HG03045 (cell line): Measurements from ENCODE around the gene FABP7.

ENCODE experiments used
- ATAC-seq: cut with Tn5 transposase; IDR thresholded peaks from one replicate; pipeline ENCODE4 v1.9.1; 2021; ENCODE audit warnings: mild to moderate bottlenecking, moderate library complexity; ENCODE audit not compliant: unreplicated experiment

The FABP7 gene

DNA sequence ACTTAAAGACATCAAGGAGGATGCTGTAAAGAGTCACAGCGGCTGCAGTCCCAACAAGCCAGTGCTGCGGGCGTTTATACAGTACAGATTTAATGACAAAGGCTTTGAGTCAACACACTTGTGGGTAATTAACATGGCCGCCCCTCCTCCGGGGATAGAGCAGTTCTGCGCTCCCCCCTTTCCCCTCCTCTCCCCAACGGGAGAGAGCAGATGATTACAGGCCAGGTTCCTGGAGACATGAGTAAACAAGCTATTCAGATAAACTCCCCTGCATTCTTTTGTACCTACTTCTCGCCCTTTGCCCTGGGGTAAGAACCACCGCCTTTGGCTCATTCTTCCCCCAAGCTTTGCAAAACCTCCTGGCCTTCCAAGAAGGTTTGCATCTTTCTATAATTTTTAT lies 23.6 kb upstream of the FABP7 start:
- no peak for ATAC-seq

DNA sequence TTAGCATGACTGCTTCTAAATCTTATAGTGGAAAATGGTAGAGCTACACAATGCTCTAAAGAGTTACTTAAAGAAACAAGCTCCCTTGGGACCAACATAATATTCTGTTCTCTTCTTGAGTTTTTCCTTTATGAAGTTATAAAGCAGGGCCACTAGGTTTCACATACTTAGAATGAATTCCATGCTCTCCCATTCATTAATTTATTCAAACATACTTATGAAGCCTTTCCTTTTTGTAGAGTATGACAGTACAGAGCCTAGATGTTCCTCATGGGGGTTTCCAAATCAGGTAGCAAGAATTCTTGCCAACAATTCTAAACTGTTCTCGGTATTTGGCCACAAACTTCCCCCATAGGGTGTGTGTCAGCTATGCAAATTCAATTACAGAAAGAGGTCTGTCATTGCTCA lies 20.6 kb upstream of the FABP7 start:
- ATAC-seq: peak; percentile 99

DNA sequence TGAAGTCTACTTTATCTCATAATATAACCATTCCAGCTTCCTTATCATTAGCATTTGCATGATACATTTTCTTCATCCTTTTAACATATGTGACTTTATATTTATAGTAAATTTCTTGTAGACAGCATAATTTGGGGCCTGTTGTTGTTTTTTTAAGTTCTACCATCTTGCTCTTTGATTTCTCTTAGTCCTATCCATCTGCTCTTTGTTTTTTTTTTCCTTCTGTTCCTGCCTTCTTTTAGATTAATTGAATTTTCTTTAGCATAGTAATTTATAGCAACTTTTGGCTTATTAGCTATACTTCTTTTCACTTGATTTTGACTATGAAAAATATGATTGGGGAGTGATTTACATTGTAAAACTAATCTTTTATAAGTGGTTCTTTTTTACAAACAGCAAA lies 19.2 kb upstream of the FABP7 start:
- ATAC-seq: no peak

DNA sequence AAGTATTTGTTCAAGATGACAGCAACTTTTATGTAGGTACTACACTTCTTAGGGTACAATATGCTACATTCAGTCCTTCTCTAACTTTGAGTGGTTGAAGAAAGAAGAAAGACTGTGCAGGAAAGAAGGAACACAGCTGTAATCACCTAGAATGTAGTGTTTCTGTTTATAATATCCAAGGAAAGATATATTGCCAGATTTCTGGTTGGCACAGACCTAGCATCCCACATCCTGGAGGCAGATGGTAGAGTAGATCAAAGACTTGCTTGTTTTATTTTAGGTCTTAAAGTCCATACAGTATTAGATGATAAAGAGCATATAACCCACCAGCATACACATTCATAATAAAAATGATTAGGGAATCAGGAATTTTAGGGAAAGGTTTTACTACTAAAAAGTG lies 13.3 kb upstream of the FABP7 start:
- no peak for ATAC-seq

DNA sequence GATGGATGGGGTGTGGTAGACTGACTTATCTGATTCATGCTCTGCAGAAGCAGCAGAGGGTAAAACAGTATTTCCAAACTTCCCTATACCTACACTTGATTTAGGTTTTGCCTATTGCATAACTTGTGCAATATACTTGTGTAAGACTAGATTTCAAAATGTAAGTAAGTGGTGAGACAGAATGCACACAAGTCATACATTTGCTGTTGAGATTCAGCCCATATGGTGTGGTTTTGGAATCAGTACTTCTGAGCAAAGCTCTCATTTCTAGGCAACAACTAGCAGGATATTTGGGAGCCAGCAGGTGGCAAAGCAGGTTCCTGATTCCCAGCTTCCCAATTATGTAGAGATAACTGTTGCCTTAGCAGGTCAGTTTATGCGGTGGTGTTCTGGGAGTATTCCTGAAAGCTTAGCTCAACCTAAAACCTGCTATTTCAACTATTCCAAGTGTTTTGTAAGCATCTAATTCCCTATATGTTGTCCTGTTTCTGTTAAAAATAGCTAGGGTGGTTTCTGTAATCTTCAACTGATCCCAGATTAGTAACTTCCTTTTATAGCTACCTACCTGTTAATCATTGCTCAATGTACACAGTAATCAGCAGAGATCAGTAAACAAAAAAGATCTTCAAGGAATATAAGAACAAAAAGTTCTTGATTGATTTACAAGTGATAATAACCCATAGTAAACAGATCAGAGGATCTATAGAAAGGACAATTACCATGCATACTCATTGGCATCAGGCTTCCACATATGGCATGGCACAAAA lies 8.5 kb upstream of the FABP7 start:
- ATAC-seq: no peak

DNA sequence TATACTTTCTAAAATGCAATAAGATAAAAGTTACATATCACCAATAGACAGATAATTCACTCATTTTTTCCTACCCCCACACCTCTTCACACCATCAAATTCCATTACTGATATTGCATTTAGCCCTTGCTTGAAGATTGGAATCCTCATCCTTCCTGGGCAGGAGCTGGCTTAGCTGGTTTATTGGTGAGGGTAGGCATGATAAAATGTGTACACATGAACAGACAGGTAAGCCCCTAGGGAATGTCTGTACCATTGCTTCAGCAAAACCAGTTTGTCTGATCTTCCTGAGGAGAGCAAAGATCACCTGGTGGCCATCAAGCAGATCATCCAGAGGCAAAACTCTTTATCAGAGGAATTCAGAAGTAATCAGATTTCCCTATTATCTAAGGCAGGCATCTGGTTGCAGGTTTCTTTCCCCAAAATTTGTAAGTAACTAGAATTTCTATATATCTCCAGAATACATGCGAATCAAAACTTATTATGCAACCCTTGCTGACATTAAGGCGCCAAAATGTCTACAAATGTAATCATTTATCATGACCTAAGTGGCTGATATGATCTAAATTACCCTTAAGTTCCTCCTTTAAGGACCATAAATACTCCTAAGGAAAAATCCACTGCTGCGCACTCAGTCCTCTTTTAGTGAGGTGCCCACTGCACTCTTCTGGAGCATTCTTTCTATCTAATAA lies 6.6 kb upstream of the FABP7 start:
- ATAC-seq: no peak

DNA sequence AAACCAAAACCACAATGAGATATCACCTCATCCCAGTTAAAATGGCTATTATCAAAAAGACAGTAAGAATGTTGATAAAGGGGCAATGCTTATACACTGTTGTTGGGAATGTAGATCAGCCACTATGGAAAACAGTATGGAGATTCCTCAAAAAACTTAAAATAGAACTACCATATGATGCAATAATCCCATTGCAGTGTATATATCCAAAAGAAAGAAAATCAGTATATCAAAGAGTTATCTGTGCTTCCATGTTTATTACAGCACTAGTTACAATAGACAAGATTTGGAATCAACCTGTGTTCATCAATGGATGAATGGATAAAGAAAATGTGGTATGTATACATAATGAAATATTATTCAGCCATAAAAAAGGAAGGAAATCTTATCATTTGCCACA lies 3.5 kb upstream of the FABP7 start:
- ATAC-seq: no peak

DNA sequence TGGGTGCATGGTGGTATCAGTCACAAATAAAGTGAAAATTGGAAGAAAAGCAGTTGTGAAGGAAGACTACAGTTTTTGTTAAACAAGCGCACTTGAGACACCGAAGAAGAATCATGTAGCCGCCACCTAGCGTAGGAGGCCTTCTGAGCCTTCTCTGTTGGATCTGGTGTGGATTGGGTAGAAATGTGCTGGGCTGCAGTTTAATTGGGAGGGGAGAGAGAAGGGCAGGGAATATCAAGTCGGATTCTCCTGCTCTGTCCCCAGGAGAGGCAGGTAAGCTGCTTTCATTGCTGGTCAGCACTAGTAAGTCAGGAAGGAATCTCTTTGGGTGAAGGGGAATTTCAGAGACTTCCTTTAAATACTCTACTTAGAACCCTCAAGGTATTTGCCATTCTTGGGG lies 1.2 kb upstream of the FABP7 start:
- ATAC-seq: no peak

DNA sequence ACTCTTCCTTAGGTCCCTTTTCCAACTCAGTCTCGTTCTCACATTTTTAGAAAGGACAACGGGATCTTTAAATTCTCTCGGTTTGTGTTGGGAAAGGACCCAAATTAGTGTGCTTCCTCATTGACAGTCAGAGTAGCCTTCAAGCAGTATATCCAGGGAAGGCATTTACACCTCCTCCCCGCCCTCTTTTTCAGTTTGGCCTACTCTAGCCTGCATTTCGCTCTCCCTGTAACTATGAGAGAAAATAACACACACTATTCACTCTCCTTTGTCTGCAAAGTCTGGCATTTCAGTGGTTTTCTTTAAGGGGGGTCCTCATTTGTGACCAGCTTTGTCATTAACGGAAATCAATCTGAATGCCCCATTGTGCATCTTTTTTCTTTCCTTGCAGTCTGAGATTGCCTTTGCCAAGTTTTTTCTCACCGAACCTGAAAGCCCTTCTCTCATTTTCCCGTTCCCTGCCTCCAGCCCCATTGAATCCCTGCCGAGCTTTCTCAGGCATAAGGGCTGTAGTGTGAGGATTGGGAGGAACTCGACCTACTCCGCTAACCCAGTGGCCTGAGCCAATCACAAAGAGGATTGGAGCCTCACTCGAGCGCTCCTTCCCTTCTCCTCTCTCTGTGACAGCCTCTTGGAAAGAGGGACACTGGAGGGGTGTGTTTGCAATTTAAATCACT lies 393 bp upstream of the FABP7 start:
- no peak for ATAC-seq

DNA sequence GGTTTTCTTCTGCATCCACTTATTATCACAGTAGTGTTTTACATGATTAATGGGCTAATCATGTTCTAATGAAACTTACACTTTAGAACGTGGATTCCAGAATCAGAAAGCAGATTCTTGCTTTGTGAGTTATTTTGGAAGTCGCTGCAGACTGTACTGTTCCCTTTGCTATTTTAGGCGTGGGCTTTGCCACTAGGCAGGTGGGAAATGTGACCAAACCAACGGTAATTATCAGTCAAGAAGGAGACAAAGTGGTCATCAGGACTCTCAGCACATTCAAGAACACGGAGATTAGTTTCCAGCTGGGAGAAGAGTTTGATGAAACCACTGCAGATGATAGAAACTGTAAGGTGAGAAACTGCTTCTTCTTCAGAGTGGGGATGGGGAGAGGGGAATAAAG lies 598 bp downstream of the FABP7 start:
- no peak for ATAC-seq

DNA sequence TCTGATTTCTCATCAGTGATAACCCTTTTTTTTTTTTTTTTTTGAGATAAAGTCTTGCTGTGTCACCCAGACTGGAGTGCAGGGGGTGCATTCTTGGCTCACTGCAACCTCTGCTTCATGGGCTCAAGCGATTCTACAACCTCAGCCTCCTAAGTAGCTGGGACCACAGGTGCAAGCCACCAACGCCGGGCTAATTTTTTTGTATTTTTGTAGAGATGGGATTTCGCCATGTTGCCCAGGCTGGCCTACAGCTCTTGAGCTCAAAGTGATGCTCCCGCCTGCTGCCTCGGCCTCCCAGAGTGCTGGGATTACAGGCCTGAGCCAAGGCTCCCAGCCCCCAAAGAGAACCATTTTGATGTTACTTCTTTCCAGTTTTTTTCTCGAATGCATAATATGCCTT lies 2.2 kb downstream of the FABP7 start:
- ATAC-seq: no peak

DNA sequence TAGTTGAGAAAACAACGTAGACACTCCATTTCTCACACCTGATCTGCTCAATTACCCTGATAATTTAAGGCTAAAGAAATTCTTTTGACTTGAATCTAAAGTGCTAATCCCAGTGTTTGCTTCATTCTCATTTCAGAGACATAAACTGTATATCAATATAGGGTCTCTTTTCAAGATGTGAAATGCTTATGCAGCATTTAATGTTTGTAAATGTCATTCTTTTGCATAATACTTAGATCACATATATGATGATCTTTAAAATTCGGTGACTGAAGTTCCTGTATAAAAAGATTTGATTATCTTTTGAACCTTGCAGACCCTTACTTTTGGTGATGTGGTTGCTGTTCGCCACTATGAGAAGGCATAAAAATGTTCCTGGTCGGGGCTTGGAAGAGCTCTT lies 3.9 kb downstream of the FABP7 start:
- ATAC-seq: no peak

DNA sequence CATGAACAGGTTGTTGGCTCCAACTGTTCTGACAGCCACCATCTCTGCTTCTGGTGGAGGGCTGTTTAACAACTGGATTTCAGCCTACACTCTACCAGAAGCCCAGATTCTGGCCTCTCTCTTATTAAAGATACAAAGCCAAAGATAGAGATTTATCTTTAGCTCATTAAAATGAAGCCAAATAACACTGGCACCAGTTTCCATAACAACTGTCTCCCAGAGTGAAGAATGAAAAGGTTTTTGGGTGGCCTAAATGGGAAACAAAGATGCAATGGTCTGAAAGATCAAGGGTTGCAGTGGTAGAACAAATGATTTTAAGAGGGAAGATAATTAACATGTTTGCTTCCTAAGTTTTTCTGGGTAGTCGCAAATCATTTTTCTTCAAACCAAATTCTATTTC lies 6.4 kb downstream of the FABP7 start:
- no peak for ATAC-seq

DNA sequence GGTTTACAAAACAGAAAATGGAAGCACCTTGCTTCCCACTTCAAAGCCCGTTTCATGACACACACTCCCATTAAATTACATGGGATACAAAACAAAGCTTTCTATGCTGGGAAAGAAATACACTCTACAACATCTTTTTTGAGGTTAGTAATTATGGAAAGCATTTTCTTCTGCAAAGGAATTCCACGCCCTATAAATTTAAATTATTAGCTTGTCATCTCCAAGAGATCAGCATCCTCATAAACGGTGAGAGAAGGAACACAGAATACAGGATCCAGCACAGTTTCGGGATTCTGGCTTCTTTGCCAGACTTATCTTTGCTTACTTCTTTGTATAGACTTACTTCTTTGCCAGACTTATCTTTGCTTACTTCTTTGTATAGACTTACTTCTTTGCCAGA lies 8.2 kb downstream of the FABP7 start:
- ATAC-seq: no peak

DNA sequence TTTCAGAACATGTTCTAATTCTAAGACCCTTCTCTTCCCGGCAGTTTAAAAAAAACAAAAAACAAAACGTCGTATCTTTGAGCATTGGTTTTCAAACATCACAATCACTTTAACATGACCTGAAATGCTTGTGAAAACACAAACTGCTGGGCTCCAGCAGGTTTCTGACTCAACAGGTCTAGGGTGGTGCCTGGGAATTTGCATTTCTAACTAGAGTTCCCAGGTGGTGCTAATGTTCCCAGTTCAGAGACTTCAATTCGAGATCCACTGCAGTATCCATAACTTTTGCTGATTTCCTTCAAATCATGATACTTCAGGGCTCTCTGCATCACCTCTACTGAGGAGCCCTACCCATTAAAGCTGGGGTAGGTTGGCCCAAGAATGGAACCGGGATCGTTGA lies 8.7 kb downstream of the FABP7 start:
- ATAC-seq: no peak

DNA sequence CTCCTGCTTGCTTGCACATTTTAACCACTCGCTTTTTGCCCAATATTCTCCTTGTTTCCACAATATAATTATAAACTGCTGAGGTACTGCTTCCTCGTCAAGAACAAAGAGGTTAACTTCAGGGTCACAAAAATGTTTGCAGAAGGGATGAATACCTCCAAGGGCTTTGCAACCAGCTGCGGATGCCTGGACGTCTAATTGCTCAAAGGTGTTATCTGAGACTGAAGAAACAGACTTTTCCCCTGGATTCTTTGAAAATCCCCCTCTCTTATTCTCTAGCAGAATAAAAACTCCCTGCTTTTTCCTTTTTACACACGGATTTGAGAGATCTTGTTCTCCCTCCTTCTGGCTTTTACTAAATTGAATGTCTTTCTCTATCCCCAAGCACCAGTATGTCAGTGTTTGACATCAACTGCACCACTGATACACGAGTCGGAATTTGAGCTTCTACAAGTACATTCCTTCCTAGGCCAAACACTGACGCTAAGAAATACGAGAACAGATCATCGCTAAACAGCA lies 9.2 kb downstream of the FABP7 start:
- no peak for ATAC-seq

DNA sequence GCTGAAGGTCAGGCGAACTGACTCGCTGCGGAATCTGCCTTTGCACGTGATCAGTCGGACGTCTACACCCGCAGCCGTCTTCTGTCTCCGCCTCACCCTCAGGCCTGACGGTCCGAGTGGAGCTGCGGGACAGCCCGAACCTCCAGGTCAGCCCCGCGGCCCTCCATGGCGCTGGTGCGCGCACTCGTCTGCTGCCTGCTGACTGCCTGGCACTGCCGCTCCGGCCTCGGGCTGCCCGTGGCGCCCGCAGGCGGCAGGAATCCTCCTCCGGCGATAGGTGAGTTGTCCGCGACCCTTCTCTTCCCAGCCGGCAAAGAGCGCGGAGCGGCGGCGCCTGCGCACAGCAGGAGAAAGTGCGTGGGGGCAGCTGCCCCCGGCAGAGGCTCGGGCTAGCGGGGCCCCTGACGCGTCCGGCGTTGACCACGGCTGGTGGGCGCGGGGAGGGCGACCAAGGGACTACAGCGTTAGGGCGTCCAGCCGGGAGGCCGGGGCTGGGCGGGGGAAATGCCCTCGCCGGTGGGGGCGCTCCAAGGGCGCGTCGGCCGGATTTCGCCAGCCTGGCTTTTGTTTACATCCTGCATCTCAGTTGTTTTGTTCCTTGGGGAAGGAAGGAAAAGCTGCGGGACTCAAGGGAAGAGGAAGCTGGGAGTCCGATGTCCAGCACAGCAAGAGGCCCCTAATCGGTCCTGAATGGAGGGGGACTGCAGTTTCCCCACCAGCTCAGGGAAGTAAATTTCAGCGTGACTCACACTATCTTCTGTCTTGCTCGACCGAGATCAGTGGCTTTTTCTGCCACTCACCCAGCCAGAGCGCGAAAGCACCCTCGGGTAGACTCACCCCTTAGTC lies 9.9 kb downstream of the FABP7 start, which contains the start of gene SMPDL3A:
TSS of gene SMPDL3A (plus strand) at position 77 of the 846 bp plus-strand sequence. CDS start at position 166, 89 bp downstream.
- peak; percentile 65 for ATAC-seq

DNA sequence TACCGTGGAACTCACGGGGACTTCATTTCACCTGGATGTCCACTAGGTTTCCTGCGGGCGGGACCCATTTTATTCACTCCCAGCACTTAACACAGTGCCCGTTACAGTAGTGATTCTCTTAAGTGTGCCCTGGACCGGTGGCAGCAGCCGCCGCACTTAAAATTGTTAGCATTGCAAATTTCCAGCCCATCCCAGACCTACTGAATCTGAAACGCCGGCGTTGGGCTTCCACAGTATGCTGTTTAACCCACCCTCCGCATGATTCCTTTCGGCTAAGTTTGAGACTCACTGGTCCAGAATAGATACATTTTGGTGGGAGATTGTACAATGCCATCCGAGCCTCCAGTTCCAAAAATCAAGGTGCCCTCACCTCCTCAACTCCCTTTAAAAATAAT lies 10.5 kb downstream of the FABP7 start:
- no peak for ATAC-seq

DNA sequence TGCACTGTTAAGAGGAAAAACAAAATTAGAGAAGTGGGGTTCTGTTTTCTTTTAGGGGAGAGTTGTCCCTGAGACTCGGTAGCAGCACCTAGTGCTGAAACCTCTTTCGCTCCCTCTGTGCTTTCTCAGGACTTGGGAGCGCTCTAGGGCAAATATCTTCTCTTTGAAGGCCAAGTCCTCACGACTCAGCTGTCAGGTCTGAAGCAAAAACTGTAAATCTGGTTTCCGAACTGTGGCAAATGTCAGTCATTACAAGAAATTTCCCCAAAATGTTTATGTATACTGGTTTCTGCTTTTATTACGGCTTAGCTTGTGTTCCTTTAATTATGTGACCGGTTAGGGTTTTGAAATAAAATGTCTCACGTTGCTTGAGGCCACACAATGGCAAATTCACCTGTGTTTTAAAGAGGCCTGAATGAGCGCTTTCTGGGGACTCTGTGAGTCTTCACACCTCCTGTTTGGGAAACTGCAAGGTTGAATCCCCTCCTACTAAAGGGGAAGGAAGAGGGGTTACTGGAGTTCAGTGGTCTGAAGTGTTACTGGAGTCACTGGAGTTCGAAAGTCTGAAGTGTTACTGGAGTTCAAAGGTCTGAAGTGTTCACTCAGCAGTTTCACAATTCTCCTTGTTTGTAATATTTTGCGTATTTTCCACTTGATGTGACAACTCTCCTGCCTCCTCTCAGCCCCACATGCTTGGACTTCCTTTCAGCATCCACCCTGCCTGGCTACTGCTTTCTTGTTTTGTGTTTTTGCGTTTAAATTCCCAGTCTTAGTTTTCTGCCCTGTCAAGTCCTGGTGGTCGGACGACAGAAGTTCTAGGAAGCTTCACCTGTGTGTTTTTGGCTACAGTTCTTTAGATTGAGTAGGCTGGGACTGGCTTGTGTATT lies 11.2 kb downstream of the FABP7 start:
- no peak for ATAC-seq

DNA sequence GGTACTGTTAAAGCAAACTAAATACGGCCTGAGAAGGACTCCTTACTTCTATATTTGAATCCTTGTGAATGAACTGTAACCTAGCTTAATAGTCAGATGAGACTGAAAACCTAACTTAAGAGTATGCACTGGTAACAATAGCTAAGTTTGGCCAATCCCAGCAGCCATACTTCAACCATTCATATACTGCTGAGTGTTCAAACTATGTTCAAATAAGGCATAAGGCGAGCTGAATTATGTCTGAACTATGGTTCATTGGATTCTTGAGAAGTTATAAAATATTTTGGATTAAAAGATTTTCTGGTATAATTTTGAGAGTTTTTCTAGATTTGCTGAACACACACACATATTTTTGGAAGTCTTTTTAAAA lies 11.8 kb downstream of the FABP7 start:
- ATAC-seq: no peak
